ENCODE results near the gene NAALADL2. TPM values are rescaled to one million over a fixed set of nuclear protein-coding genes. Genes with fewer than 3 reads are reported as not detected.

NAALADL2 gene
- total and polyA plus RNA-seq, 2 donors (not counting 3 experiments of a cell fraction or from before 2014, with no cell fraction given): 1.1 to 4.0 TPM

GRCh38 chr3:174883881-174884675, 24.9 kb downstream of the NAALADL2 start:
- FAIRE-seq: no peak
- no peak for DNase-seq (ENCODE audit: low read depth, low spot score)
- POLR2A ChIA-PET: no interaction called here

More at GRCh38 chr3:174883881-174884675, 24.9 kb downstream of the NAALADL2 start:
- no peak overlapping the region for H3K4me2 ChIP-seq (ENCODE audit: insufficient read depth, low read length)
- no peaks in the 10 kb centered on the region for H3K36me3 ChIP-seq (ENCODE audit: control insufficient read depth in 2 of 2, extremely low read depth in 1 of 2, insufficient read depth in 2 of 2, low read length in 2 of 2)
- intact Hi-C loops (cut with micrococcal nuclease): no loop called here
- no peaks in the 10 kb centered on the region for H3K79me2 ChIP-seq (ENCODE audit: control insufficient read depth, insufficient read depth, low read length)
- BruUV-seq (replicated peaks): no TSS peak
- dilution Hi-C loops (cut with MboI; ENCODE audit: extremely low pct_ligation_motif_present, low sequenced_read_pairs): no loop called here
- H3K4me1 ChIP-seq (ENCODE audit: control insufficient read depth, extremely low read depth, insufficient read depth, low read length): no peaks in the 10 kb centered on the region
- no peak overlapping the region for H3K4me3 ChIP-seq (replicated peaks in 1 of 3; ENCODE audit: insufficient read depth in 1 of 3, low read depth in 1 of 3, low read length in 3 of 3)
- CTCF ChIA-PET: no interaction called here
- H3K27me3 ChIP-seq (ENCODE audit: control insufficient read depth in 2 of 2, insufficient read depth in 2 of 2, low read length in 2 of 2): no peaks in the 10 kb centered on the region
- no peak for TF ChIP-seq POLR2AphosphoS5 (IDR thresholded peaks at IDR 0.05; ENCODE audit: insufficient read depth, low read depth, low read length)
- no peak for TF ChIP-seq POLR2A (IDR thresholded peaks at IDR 0.05; ENCODE audit: low read depth, low read length)
- no peak for TF ChIP-seq FOS (IDR thresholded peaks at IDR 0.05; ENCODE audit: borderline replicate concordance, insufficient read depth, low read length)
- TF ChIP-seq EZH2 (IDR thresholded peaks at IDR 0.05; ENCODE audit: borderline replicate concordance, low read depth, low read length, severe bottlenecking): no peak
- no peak for TF ChIP-seq MAX (IDR thresholded peaks at IDR 0.05; ENCODE audit: insufficient read depth, insufficient read length)
- no peak for TF ChIP-seq CTCF (IDR thresholded peaks at IDR 0.05; ENCODE audit: extremely low read depth in 1 of 2, insufficient read depth in 1 of 2, low read depth in 1 of 2, low read length in 2 of 2)
- TF ChIP-seq MYC (IDR thresholded peaks at IDR 0.05; ENCODE audit: low read depth, low read length): no peak
- no peak for TF ChIP-seq GATA2 (IDR thresholded peaks at IDR 0.05; ENCODE audit: insufficient read depth, insufficient read length, low read depth, low read length)
- TF ChIP-seq JUN (IDR thresholded peaks at IDR 0.05; ENCODE audit: borderline replicate concordance, insufficient read depth, insufficient read length, low read depth): no peak
- no peaks in the 10 kb centered on the region for H3K9me3 ChIP-seq (replicated peaks; ENCODE audit: control insufficient read depth, insufficient read depth, low read length)
- H4K20me1 ChIP-seq (replicated peaks; ENCODE audit: control insufficient read depth, extremely low read depth, insufficient read depth, low read length): no peaks in the 10 kb centered on the region
- no peak overlapping the region for H3K9ac ChIP-seq (replicated peaks; ENCODE audit: extremely low read depth, insufficient read depth, low read length)
- no peak overlapping the region for H2AFZ ChIP-seq (ENCODE audit: low read depth, low read length)
- no peak overlapping the region for H3K27ac ChIP-seq (ENCODE audit: insufficient read depth, low read depth, low read length)
- no peaks in the 10 kb centered on the region for H3K9me1 ChIP-seq (replicated peaks; ENCODE audit: control insufficient read depth, extremely low read depth, insufficient read depth, low read length)

Data from endothelial cell of umbilical vein (primary cell).